Thyroid gland (tissue), 4 donors: Measurements from ENCODE around the gene TAS2R38. TPM values are rescaled to one million over a fixed set of nuclear protein-coding genes. Genes with fewer than 3 reads are reported as not detected.

Experiments
- DNase-seq, 2 donors: peaks; one replicate each; pipeline ENCODE4 v3.0.0-alpha.2; 2019
- H3K27ac ChIP-seq, 3 donors: fragments of 200-600 bp; sonication (generic); 1 replicate in 2 of 3; 2 replicates in 1 of 3; pipeline ENCODE4 v1.5.1; 2016 to 2019; ENCODE audit warnings: mild to moderate bottlenecking in 1 of 3, moderate library complexity in 1 of 3
- H3K27me3 ChIP-seq: fragments of 200-600 bp; sonication (generic); one replicate; pipeline ENCODE4 v1.5.1; 2019
- H3K36me3 ChIP-seq, 2 donors: fragments of 200-600 bp; sonication (generic); one replicate each; pipeline ENCODE4 v1.5.1; 2016 to 2019
- H3K4me1 ChIP-seq, 2 donors: fragments of 200-600 bp; sonication (generic); one replicate each; pipeline ENCODE4 v1.5.1; 2017 to 2019
- H3K4me3 ChIP-seq, 3 donors: fragments of 200-600 bp; sonication (generic); replicated peaks in 1 of 3; 1 replicate in 2 of 3; 2 replicates in 1 of 3; pipeline ENCODE4 v1.5.1; 2016; ENCODE audit warnings: mild to moderate bottlenecking in 1 of 3
- H3K9me3 ChIP-seq: fragments of 200-600 bp; sonication (generic); one replicate; pipeline ENCODE4 v1.5.1; 2017
- CTCF ChIP-seq, 6 experiments: fragments of 200-600 bp in 3 of 6; fragments of 450-650 bp in 3 of 6; sonication (generic) in 3 of 6; IDR thresholded peaks; one replicate each; pipeline ENCODE4 v1.5.1; 2016 to 2019; ENCODE audit warnings: antibody characterized with exemption in 6 of 6, mild to moderate bottlenecking in 2 of 6, inconsistent platforms in 1 of 6, moderate library complexity in 1 of 6
- POLR2A ChIP-seq, 2 donors: fragments of 450-650 bp; IDR thresholded peaks; one replicate each; pipeline ENCODE4 v1.6.1; 2017; ENCODE audit warnings: antibody characterized with exemption in 2 of 2, mild to moderate bottlenecking in 2 of 2, moderate library complexity in 1 of 2
- WGBS, 2 donors: methylation state at CpG; one replicate each; pipeline ENCODE4 v1.1.5; 2017; 5-methylcytosine and 5-hydroxymethylcytosine counted together
- intact Hi-C: fragments of 100-400 bp; cut with DNase I; formaldehyde crosslinking; loops from one replicate; pipeline ENCODE4 v1.15.1; 2023
- total RNA-seq, 4 donors: library from RNA; depleted of rRNA; stranded (reverse); fragments of >200 nt; gene quantifications; one replicate each; pipeline ENCODE4 v1.2.3, GENCODE V29; 2016

The TAS2R38 gene
- not detected for total RNA-seq

- 90 to 96% methylated on average over 7 of the region's 7 CpGs for WGBS, 2 donors
- TF ChIP-seq POLR2A (IDR thresholded peaks at IDR 0.05): no peak
- TF ChIP-seq CTCF (IDR thresholded peaks at IDR 0.05): no peak
- Histone ChIP-seq H3K36me3 (no peaks in the 10 kb centered on the region), H3K4me3 (no peak within 1 kb of the TSS), H3K27me3 (no peaks in the 10 kb centered on the region), H3K27ac (no peak within 1 kb of the TSS), H3K9me3 (no peaks in the 10 kb centered on the region), H3K4me1 (peaks cover 0 to 4% of the 10 kb centered on the region in 2 donors)
- DNase-seq: no peak
- intact Hi-C loops: no loop called here
These were observed at the start of gene TAS2R38 for GRCh38 chr7:141973673-141974072. Gene TAS2R38, minus strand, starts transcription at chr7:141973773. Its CDS starts 84 bp downstream, at chr7:141973689.

- Histone ChIP-seq H3K4me3 (no peak overlapping the region), H3K27ac (no peak overlapping the region), H3K27me3 (no peaks in the 10 kb centered on the region), H3K9me3 (no peaks in the 10 kb centered on the region), H3K4me1 (no peaks in the 10 kb centered on the region), H3K36me3 (no peaks in the 10 kb centered on the region)
- intact Hi-C loops: no loop called here
- 45 to 63% methylated on average over 2 of the region's 2 CpGs for WGBS, 2 donors
- DNase-seq: no peak
- TF ChIP-seq CTCF (IDR thresholded peaks at IDR 0.05): no peak
- TF ChIP-seq POLR2A (IDR thresholded peaks at IDR 0.05): no peak
These were observed 44.6 kb upstream of the TAS2R38 start for GRCh38 chr7:142018154-142018553.

DNA sequence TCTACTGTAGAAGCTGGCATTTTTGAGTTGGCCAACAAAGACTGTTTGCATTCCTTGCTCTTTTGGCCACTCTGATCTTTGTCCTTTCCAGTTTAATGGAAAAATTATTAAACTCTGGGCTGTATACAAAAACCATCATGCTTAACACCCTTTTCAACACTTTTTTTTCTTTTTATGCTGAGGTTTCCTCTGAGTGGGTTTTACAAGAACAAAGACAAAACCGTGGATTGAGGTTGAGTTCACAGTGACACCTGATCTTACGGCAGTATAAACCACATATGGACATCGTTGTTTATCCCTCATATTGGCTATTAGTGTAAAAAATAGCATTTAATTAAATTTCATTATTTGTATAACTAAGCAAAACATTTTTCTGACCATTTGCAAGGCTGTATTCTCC, 43.9 kb upstream of the TAS2R38 start:
- H3K4me3 ChIP-seq: no peak overlapping the region
- 85 to 91% methylated on average over 3 of the region's 3 CpGs for WGBS, 2 donors
- no peak for DNase-seq
- H3K4me1 ChIP-seq: no peaks in the 10 kb centered on the region
- TF ChIP-seq CTCF (IDR thresholded peaks at IDR 0.05): no peak
- no peak for TF ChIP-seq POLR2A (IDR thresholded peaks at IDR 0.05)
- H3K9me3 ChIP-seq: no peaks in the 10 kb centered on the region
- H3K36me3 ChIP-seq: no peaks in the 10 kb centered on the region
- no peak overlapping the region for H3K27ac ChIP-seq
- intact Hi-C loops: no loop called here
- H3K27me3 ChIP-seq: no peaks in the 10 kb centered on the region

DNA sequence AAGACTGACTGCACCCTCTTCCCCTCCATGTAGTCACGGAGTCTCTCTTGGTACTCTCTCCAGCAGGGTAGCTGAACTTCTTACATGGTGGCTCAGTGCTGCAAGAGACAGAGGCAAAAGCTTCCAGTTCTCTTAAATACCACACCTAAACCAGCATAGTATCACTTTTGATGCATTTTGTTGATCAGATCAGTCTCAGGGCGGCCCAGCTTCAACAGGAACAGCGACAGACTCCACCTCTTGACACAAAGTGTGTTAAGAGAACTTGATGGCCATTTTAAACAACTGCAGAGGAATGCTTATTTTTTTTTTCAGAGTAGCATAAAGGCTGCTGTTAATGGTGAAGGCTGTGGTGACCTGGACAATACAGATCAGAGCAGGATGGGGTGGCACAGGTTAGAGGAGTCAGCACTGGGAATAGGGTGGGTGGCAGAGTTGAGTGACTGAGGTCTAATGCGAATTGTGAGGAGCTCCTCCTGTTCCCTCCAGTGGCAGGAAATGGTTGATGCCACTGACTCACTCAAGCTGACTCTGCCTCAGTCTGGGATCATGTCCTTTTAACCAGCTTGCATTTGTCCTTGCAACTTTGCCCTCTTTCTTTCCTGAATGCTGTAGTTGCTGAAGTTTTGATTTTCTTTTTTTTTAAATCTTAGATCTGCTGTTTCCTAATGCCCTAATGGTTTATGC, 39.4 kb upstream of the TAS2R38 start:
- intact Hi-C loops: no loop called here
- Histone ChIP-seq H3K36me3 (no peaks in the 10 kb centered on the region), H3K9me3 (no peaks in the 10 kb centered on the region), H3K27ac (no peak overlapping the region), H3K4me1 (no peaks in the 10 kb centered on the region), H3K27me3 (no peaks in the 10 kb centered on the region), H3K4me3 (no peak overlapping the region)
- 82 to 89% methylated on average over 4 of the region's 4 CpGs for WGBS, 2 donors
- TF ChIP-seq POLR2A (IDR thresholded peaks at IDR 0.05) (no peak), CTCF (IDR thresholded peaks at IDR 0.05) (no peak)
- no peak for DNase-seq

- no peak for TF ChIP-seq CTCF (IDR thresholded peaks at IDR 0.05)
- TF ChIP-seq POLR2A (IDR thresholded peaks at IDR 0.05): no peak
- no peak for DNase-seq
- Histone ChIP-seq H3K4me3 (no peak overlapping the region), H3K4me1 (no peaks in the 10 kb centered on the region), H3K36me3 (no peaks in the 10 kb centered on the region), H3K9me3 (no peaks in the 10 kb centered on the region), H3K27ac (no peak overlapping the region), H3K27me3 (no peaks in the 10 kb centered on the region)
- intact Hi-C loops: no loop called here
- 52 to 69% methylated on average over 3 of the region's 3 CpGs for WGBS, 2 donors
These were observed 37.5 kb upstream of the TAS2R38 start for GRCh38 chr7:142010952-142011548.
